HepG2 (cell line): ENCODE measurements around the gene STK11. TPM values are rescaled to one million over a fixed set of nuclear protein-coding genes. Genes with fewer than 3 reads are reported as not detected.
A peak's percentile ranks its signal among the peaks of the same experiment; 100 is the strongest.

Source experiments
- CBFB ChIP-seq: sonication (generic); formaldehyde crosslinking; IDR thresholded peaks from 2 replicates; pipeline ENCODE4 v1.4.0; 2020; ENCODE audit warnings: missing genetic modification reagents
- HNF4G ChIP-seq, 2 experiments: sonication (generic) in 1 of 2; formaldehyde crosslinking in 1 of 2; IDR thresholded peaks; 2 replicates each; pipeline versions ENCODE4 v1.4.0 to v1.6.1; 2011 to 2020; ENCODE audit warnings: borderline replicate concordance in 2 of 2, low read depth in 2 of 2, mild to moderate bottlenecking in 2 of 2, low read length in 1 of 2, missing genetic modification reagents in 1 of 2, moderate library complexity in 1 of 2
- HNRNPLL ChIP-seq: fragments of 200-400 bp; formaldehyde crosslinking; IDR thresholded peaks from 2 replicates; pipeline ENCODE4 v1.6.1; 2017; ENCODE audit warnings: mild to moderate bottlenecking, low read depth, low read length; ENCODE audit not compliant: poor library complexity, severe bottlenecking
- MYC ChIP-seq: sonication (generic); formaldehyde crosslinking; IDR thresholded peaks from 2 replicates; pipeline ENCODE4 v1.9.0; 2021; ENCODE audit warnings: missing genetic modification reagents, borderline replicate concordance
- POLR2G ChIP-seq: fragments of 200-400 bp; formaldehyde crosslinking; IDR thresholded peaks from 2 replicates; pipeline ENCODE4 v1.6.1; 2018; ENCODE audit warnings: mild to moderate bottlenecking, low read depth, low read length, moderate library complexity
- SOX6 ChIP-seq, 2 experiments: fragments of 450-650 bp in 1 of 2; sonication (generic) in 1 of 2; formaldehyde crosslinking in 1 of 2; IDR thresholded peaks; 2 replicates each; pipeline versions ENCODE4 v1.4.0 to v1.6.1; 2017 to 2020; ENCODE audit warnings: antibody characterized with exemption in 1 of 2, mild to moderate bottlenecking in 1 of 2, missing genetic modification reagents in 1 of 2
- THYN1 ChIP-seq: sonication (generic); formaldehyde crosslinking; IDR thresholded peaks from 2 replicates; pipeline ENCODE4 v1.8.1; 2023; ENCODE audit warnings: low read depth, mild to moderate bottlenecking, moderate library complexity, missing genetic modification reagents, borderline replicate concordance
- ZNF263 ChIP-seq: sonication (generic); formaldehyde crosslinking; IDR thresholded peaks from 2 replicates; pipeline ENCODE4 v1.4.0; 2020; ENCODE audit warnings: missing genetic modification reagents
- ZNF337 ChIP-seq: sonication (generic); formaldehyde crosslinking; IDR thresholded peaks from 2 replicates; pipeline ENCODE4 v1.5.1; 2020; ENCODE audit warnings: missing genetic modification reagents, low read depth, mild to moderate bottlenecking, borderline replicate concordance
- ZNF563 ChIP-seq: sonication (generic); formaldehyde crosslinking; IDR thresholded peaks from 2 replicates; pipeline ENCODE4 v1.8.0; 2022; ENCODE audit warnings: mild to moderate bottlenecking, moderate library complexity, missing genetic modification reagents
- ZNF564 ChIP-seq: sonication (generic); formaldehyde crosslinking; IDR thresholded peaks from 2 replicates; pipeline ENCODE4 v1.8.1; 2023; ENCODE audit warnings: mild to moderate bottlenecking, missing genetic modification reagents
- polyA plus RNA-seq, 8 experiments: library from polyadenylated mRNA; depleted of rRNA in 3 of 8; stranded (reverse) in 7 of 8; unstranded in 1 of 8; fragments of >200 nt; fragmentation: Illumina TruSeq in 4 of 8; extraction: Trizol in 4 of 8; gene quantifications; 2 replicates each; pipeline versions ENCODE4 v1.2.1 to v1.2.3, GENCODE V29; 2011 to 2016; ENCODE audit warnings: low read depth in 4 of 8, missing spikeins in 1 of 8, mixed read lengths in 1 of 8; ENCODE audit not compliant: insufficient read depth in 1 of 8
- total RNA-seq, 5 experiments: library from RNA; depleted of rRNA; stranded (reverse); fragments of >200 nt; fragmentation: Illumina TruSeq; extraction: Trizol; gene quantifications; 2 replicates each; pipeline ENCODE4 v1.2.3, GENCODE V29; 2016; ENCODE audit warnings: low read depth in 1 of 5
- TF ChIP-seq, protein P1 (sequence below): sonication (generic); formaldehyde crosslinking; IDR thresholded peaks from 2 replicates; pipeline ENCODE4 v1.4.0; 2020; ENCODE audit warnings: mild to moderate bottlenecking, missing genetic modification reagents
- TF ChIP-seq, protein P2 (sequence below): sonication (generic); formaldehyde crosslinking; IDR thresholded peaks from 2 replicates; pipeline ENCODE4 v1.4.0; 2020; ENCODE audit warnings: missing genetic modification reagents
- TF ChIP-seq, protein P3 (sequence below): IDR thresholded peaks from 2 replicates; pipeline ENCODE4 v1.6.1; 2012; ENCODE audit warnings: inconsistent platforms
- TF ChIP-seq, protein P4 (sequence below): sonication (generic); formaldehyde crosslinking; IDR thresholded peaks from 2 replicates; pipeline ENCODE4 v1.8.1; 2022; ENCODE audit warnings: low read depth, mild to moderate bottlenecking, missing genetic modification reagents
- TF ChIP-seq, protein P5 (sequence below): sonication (generic); formaldehyde crosslinking; IDR thresholded peaks from 2 replicates; pipeline ENCODE4 v1.5.0; 2020; ENCODE audit warnings: mild to moderate bottlenecking, missing genetic modification reagents, moderate library complexity
- TF ChIP-seq, protein P6 (sequence below): sonication (generic); formaldehyde crosslinking; IDR thresholded peaks from 2 replicates; pipeline ENCODE4 v1.4.0; 2020; ENCODE audit warnings: mild to moderate bottlenecking, low read depth, missing genetic modification reagents

The STK11 gene
- total and polyA plus RNA-seq, 2 of the 13 experiments (the other 11 are each of a cell fraction or from before 2014, with no cell fraction given) = 27.5 to 43.6 TPM

DNA sequence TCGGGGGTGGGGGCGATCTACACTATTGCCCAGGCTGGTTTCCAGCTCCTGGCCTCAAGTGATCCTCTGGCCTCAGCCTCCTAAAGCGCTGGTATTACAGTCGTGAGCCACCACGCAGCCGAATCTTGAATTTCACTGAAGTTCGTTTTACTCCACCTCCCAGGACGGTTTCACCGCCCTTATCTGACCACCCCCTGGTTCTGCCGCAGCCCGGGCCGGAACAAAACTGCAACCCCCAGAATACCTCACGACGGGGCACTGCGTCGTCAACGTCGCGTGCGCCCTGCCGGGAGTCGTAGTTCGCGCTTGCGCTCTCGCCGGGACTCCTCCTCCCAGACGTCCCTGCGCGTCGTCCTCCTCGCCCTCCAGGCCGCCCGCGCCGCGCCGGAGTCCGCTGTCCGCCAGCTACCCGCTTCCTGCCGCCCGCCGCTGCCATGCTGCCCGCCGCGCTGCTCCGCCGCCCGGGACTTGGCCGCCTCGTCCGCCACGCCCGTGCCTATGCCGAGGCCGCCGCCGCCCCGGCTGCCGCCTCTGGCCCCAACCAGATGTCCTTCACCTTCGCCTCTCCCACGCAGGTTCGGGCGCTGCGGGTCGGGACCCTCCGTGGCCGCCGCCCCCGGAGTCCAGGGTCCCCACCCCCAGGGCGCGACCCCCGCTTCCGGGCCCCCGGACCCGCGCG lies 36.0 kb downstream of the STK11 start, which contains the start of gene ATP5F1D (continued):
- TF ChIP-seq, protein P1, sequence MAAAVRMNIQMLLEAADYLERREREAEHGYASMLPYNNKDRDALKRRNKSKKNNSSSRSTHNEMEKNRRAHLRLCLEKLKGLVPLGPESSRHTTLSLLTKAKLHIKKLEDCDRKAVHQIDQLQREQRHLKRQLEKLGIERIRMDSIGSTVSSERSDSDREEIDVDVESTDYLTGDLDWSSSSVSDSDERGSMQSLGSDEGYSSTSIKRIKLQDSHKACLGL = peak; percentile 66; the same call in 1 of the 2 replicates
- TF ChIP-seq THYN1 (CRISPR knock-in tag) (no peak), HNF4G (IDR thresholded peaks at IDR 0.05; ENCODE audit: borderline replicate concordance, low read depth, low read length) (no peak), HNF4G (CRISPR knock-in tag; IDR thresholded peaks at IDR 0.05; ENCODE audit: borderline replicate concordance, low read depth) (0 out of 2 replicates have a peak, but pooled peaks have one; percentile 38), CBFB (0 out of 2 replicates have a peak, but pooled peaks have one; percentile 37), SOX6 (IDR thresholded peaks at IDR 0.05) (no peak), SOX6 (CRISPR knock-in tag; IDR thresholded peaks at IDR 0.05) (peak; percentile 36; the same call in 1 of the 2 replicates), ZNF564 (CRISPR knock-in tag) (0 out of 2 replicates have a peak, but pooled peaks have one; percentile 59), MYC (CRISPR knock-in tag) (peak; percentile 45), ZNF563 (peak; percentile 12; the same call in 1 of the 2 replicates), POLR2G (peak; percentile 76), HNRNPLL (peak; percentile 90), ZNF263 (CRISPR knock-in tag) (peak; percentile 77), ZNF337 (CRISPR knock-in tag) (peak; percentile 8; the same call in 1 of the 2 replicates)
- TF ChIP-seq, protein P2, sequence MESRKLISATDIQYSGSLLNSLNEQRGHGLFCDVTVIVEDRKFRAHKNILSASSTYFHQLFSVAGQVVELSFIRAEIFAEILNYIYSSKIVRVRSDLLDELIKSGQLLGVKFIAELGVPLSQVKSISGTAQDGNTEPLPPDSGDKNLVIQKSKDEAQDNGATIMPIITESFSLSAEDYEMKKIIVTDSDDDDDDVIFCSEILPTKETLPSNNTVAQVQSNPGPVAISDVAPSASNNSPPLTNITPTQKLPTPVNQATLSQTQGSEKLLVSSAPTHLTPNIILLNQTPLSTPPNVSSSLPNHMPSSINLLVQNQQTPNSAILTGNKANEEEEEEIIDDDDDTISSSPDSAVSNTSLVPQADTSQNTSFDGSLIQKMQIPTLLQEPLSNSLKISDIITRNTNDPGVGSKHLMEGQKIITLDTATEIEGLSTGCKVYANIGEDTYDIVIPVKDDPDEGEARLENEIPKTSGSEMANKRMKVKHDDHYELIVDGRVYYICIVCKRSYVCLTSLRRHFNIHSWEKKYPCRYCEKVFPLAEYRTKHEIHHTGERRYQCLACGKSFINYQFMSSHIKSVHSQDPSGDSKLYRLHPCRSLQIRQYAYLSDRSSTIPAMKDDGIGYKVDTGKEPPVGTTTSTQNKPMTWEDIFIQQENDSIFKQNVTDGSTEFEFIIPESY (CRISPR knock-in tag) = peak; percentile 57; the same call in 1 of the 2 replicates
- TF ChIP-seq, protein P3, sequence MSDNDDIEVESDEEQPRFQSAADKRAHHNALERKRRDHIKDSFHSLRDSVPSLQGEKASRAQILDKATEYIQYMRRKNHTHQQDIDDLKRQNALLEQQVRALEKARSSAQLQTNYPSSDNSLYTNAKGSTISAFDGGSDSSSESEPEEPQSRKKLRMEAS = peak; percentile 74
- TF ChIP-seq, protein P4, sequence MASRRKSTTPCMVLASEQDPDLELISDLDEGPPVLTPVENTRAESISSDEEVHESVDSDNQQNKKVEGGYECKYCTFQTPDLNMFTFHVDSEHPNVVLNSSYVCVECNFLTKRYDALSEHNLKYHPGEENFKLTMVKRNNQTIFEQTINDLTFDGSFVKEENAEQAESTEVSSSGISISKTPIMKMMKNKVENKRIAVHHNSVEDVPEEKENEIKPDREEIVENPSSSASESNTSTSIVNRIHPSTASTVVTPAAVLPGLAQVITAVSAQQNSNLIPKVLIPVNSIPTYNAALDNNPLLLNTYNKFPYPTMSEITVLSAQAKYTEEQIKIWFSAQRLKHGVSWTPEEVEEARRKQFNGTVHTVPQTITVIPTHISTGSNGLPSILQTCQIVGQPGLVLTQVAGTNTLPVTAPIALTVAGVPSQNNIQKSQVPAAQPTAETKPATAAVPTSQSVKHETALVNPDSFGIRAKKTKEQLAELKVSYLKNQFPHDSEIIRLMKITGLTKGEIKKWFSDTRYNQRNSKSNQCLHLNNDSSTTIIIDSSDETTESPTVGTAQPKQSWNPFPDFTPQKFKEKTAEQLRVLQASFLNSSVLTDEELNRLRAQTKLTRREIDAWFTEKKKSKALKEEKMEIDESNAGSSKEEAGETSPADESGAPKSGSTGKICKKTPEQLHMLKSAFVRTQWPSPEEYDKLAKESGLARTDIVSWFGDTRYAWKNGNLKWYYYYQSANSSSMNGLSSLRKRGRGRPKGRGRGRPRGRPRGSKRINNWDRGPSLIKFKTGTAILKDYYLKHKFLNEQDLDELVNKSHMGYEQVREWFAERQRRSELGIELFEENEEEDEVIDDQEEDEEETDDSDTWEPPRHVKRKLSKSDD (CRISPR knock-in tag) = peak; percentile 68; the same call in 1 of the 2 replicates
- TF ChIP-seq, protein P5, sequence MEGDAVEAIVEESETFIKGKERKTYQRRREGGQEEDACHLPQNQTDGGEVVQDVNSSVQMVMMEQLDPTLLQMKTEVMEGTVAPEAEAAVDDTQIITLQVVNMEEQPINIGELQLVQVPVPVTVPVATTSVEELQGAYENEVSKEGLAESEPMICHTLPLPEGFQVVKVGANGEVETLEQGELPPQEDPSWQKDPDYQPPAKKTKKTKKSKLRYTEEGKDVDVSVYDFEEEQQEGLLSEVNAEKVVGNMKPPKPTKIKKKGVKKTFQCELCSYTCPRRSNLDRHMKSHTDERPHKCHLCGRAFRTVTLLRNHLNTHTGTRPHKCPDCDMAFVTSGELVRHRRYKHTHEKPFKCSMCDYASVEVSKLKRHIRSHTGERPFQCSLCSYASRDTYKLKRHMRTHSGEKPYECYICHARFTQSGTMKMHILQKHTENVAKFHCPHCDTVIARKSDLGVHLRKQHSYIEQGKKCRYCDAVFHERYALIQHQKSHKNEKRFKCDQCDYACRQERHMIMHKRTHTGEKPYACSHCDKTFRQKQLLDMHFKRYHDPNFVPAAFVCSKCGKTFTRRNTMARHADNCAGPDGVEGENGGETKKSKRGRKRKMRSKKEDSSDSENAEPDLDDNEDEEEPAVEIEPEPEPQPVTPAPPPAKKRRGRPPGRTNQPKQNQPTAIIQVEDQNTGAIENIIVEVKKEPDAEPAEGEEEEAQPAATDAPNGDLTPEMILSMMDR (CRISPR knock-in tag) = peak; percentile 33; the same call in 1 of the 2 replicates
- TF ChIP-seq, protein P6, sequence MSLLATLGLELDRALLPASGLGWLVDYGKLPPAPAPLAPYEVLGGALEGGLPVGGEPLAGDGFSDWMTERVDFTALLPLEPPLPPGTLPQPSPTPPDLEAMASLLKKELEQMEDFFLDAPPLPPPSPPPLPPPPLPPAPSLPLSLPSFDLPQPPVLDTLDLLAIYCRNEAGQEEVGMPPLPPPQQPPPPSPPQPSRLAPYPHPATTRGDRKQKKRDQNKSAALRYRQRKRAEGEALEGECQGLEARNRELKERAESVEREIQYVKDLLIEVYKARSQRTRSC = no peak
